SK-N-SH (cell line): Measurements from ENCODE around the gene MKRN1. TPM values are rescaled to one million over a fixed set of nuclear protein-coding genes. Genes with fewer than 3 reads are reported as not detected.
A peak's percentile ranks its signal among the peaks of the same experiment; 100 is the strongest.

Experiments used
- CTCF ChIA-PET: fragments of 300-600, 350-600 bp; formaldehyde crosslinking; extraction: SDS; loops from one replicate; lab custom pipeline; 2021; lab: Yijun Ruan, JAX
- POLR2A ChIA-PET: fragments of 350-600 bp; sonication (Branson Sonifier 250); formaldehyde crosslinking; extraction: SDS; loops from one replicate; lab custom pipeline; 2020; ENCODE audit warnings: antibody characterized with exemption, inconsistent platforms; lab: Yijun Ruan, JAX
- DNase-seq: peaks from one replicate; pipeline ENCODE4 v3.0.0; 2012
- H2AFZ ChIP-seq: fragments of 200-600 bp; sonication (generic); 2 replicates; pipeline ENCODE4 v1.8.1; 2016; ENCODE audit warnings: antibody characterized with exemption, mild to moderate bottlenecking, low read depth
- H3F3A ChIP-seq: fragments of 200-600 bp; sonication (generic); replicated peaks from 2 replicates; pipeline ENCODE3; 2016; ENCODE audit warnings: antibody characterized with exemption, mild to moderate bottlenecking; ENCODE audit not compliant: insufficient read depth
- H3K27ac ChIP-seq, 2 experiments: fragments of 200-500 bp in 1 of 2; fragments of 200-600 bp in 1 of 2; sonication (Bioruptor generic) in 1 of 2; sonication (generic), shearing (Covaris generic) in 1 of 2; 2 replicates each; pipeline versions ENCODE4 v1.5.1 to v1.6.1; 2014 to 2016; ENCODE audit warnings: low read depth in 2 of 2, inconsistent platforms in 1 of 2, low read length in 1 of 2, mild to moderate bottlenecking in 1 of 2, mixed read lengths in 1 of 2
- H3K27me3 ChIP-seq: fragments of 200-600 bp; sonication (generic), shearing (Covaris generic); 2 replicates; pipeline ENCODE4 v1.6.1; 2016; ENCODE audit warnings: mixed run types; ENCODE audit not compliant: insufficient read depth
- H3K36me3 ChIP-seq, 2 experiments: fragments of 200-500 bp in 1 of 2; fragments of 200-600 bp in 1 of 2; sonication (Bioruptor generic) in 1 of 2; sonication (generic) in 1 of 2; replicated peaks in 1 of 2; 2 replicates each; pipeline versions ENCODE3 to v1.5.1; 2014 to 2016; ENCODE audit warnings: low read length in 1 of 2, mild to moderate bottlenecking in 1 of 2; ENCODE audit not compliant: insufficient read depth in 2 of 2, control insufficient read depth in 1 of 2
- H3K4me1 ChIP-seq, 2 experiments: fragments of 200-500 bp in 1 of 2; fragments of 200-600 bp in 1 of 2; sonication (Bioruptor generic) in 1 of 2; sonication (generic), shearing (Covaris generic) in 1 of 2; 2 replicates each; pipeline versions ENCODE4 v1.5.1 to v1.6.1; 2014 to 2016; ENCODE audit warnings: low read depth in 1 of 2, low read length in 1 of 2, mixed run types in 1 of 2; ENCODE audit not compliant: insufficient read depth in 2 of 2, control insufficient read depth in 1 of 2
- H3K4me2 ChIP-seq: fragments of 200-600 bp; sonication (generic), shearing (Covaris generic); 2 replicates; pipeline ENCODE4 v1.6.1; 2017; ENCODE audit warnings: mixed run types
- H3K4me3 ChIP-seq, 2 experiments: fragments of 200-500 bp in 1 of 2; fragments of 200-600 bp in 1 of 2; sonication (Bioruptor generic) in 1 of 2; sonication (generic), shearing (Covaris generic) in 1 of 2; 2 replicates each; pipeline versions ENCODE4 v1.5.1 to v1.8.1; 2014 to 2016; ENCODE audit warnings: low read depth in 2 of 2, inconsistent platforms in 1 of 2, low read length in 1 of 2, mild to moderate bottlenecking in 1 of 2, mixed read lengths in 1 of 2, moderate library complexity in 1 of 2
- H3K79me2 ChIP-seq: fragments of 200-600 bp; sonication (generic); 2 replicates; pipeline ENCODE4 v1.8.1; 2017; ENCODE audit warnings: mild to moderate bottlenecking; ENCODE audit not compliant: insufficient read depth
- H3K9ac ChIP-seq: fragments of 200-600 bp; sonication (generic); 2 replicates; pipeline ENCODE4 v1.6.1; 2017; ENCODE audit warnings: mixed run types
- H3K9me2 ChIP-seq: fragments of 200-600 bp; sonication (generic); 2 replicates; pipeline ENCODE4 v1.6.1; 2017; ENCODE audit warnings: mixed run types
- H3K9me3 ChIP-seq: fragments of 200-600 bp; sonication (generic); 2 replicates; pipeline ENCODE4 v1.6.1; 2017; ENCODE audit warnings: mixed run types, mild to moderate bottlenecking, moderate library complexity
- H4K20me1 ChIP-seq: fragments of 200-600 bp; sonication (generic); 2 replicates; pipeline ENCODE4 v1.6.1; 2017; ENCODE audit warnings: mild to moderate bottlenecking, mixed run types; ENCODE audit not compliant: insufficient read depth
- FOXM1 ChIP-seq: IDR thresholded peaks from 2 replicates; pipeline ENCODE4 v1.4.0; 2012; ENCODE audit warnings: low read depth, mild to moderate bottlenecking
- GATA2 ChIP-seq: sonication (generic); formaldehyde crosslinking; IDR thresholded peaks from 2 replicates; pipeline ENCODE4 v1.5.0; 2020; ENCODE audit warnings: mild to moderate bottlenecking, missing genetic modification reagents
- MXI1 ChIP-seq: IDR thresholded peaks from 2 replicates; pipeline ENCODE4 v1.6.1; 2012; ENCODE audit warnings: mild to moderate bottlenecking, low read depth, low read length, improper control_type of control experiment
- NFIC ChIP-seq: IDR thresholded peaks from 2 replicates; pipeline ENCODE4 v1.4.0; 2012; ENCODE audit warnings: borderline replicate concordance
- NRF1 ChIP-seq: IDR thresholded peaks from 2 replicates; pipeline ENCODE4 v1.6.1; 2012; ENCODE audit warnings: low read depth, mild to moderate bottlenecking, low read length
- RCOR1 ChIP-seq: fragments of 150-350 bp; IDR thresholded peaks from 2 replicates; pipeline ENCODE4 v1.6.1; 2017; ENCODE audit warnings: antibody characterized with exemption, low read length
- RXRA ChIP-seq: IDR thresholded peaks from 2 replicates; pipeline ENCODE4 v1.4.0; 2012; ENCODE audit warnings: low read depth, mild to moderate bottlenecking, borderline replicate concordance
- TAF1 ChIP-seq: IDR thresholded peaks from 2 replicates; pipeline ENCODE4 v1.6.1; 2012; ENCODE audit warnings: low read depth, mild to moderate bottlenecking, low read length, moderate library complexity, borderline replicate concordance
- WGBS: methylation state at CpG from one replicate; pipeline ENCODE4 v1.1.6; 2017; ENCODE audit warnings: low lambda C conversion rate; 5-methylcytosine and 5-hydroxymethylcytosine counted together
- polyA plus RNA-seq, 3 experiments: library from polyadenylated mRNA; depleted of rRNA; stranded (reverse); fragments of >200 nt; gene quantifications; 2 replicates each; pipeline ENCODE4 v1.2.3, GENCODE V29; 2012
- TF ChIP-seq, protein P1 (sequence below): fragments of 200-600 bp; sonication (generic); IDR thresholded peaks from 2 replicates; pipeline ENCODE4 v1.6.1; 2017; ENCODE audit warnings: antibody characterized with exemption, mild to moderate bottlenecking, moderate library complexity
- TF ChIP-seq, protein P2 (sequence below): IDR thresholded peaks from 2 replicates; pipeline ENCODE4; 2012
- TF ChIP-seq, protein P3 (sequence below): fragments of 150-350 bp; IDR thresholded peaks from 2 replicates; pipeline ENCODE4 v1.6.1; 2016; ENCODE audit warnings: mild to moderate bottlenecking, low read depth, low read length

MKRN1 gene
- polyA plus RNA-seq, 1 of the 3 experiments (the other 2 are of a cell fraction): 53.5 TPM

DNA sequence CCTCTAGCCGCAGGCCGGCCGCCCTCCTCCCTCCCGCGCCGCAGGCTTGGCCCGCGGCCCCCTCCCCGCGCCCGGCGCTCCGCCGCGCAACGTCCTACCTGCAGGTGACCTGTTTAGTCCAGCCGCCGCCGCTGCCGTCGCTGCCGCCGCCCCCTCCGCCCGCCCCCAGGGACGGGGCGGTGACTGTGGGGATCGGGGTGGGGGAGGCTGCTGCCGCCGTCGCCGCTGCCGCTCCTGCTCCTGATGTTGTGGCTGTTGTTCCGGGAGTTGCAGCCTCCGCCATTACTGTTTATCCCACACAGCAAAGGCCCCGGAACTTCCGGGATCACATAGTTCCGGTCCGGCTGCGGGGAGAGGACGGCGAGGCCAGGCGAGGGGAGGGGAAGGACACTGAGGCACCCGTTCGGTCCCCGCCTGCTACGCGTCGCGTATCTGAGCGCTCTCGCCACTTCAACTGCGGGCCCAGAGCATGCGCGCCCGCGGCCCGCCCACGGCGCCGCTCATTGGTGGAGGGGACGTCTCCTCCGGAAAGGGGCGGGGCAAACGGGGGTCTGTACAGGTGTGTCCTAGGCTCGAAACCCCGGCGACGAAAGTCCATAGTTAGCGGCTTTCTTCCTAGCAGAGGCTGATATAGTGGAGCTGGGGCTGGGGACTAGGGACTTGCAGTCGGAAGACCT, at the start of gene MKRN1 (continued):
- peak; percentile 95 for TF ChIP-seq NRF1
- TF ChIP-seq TAF1: peak; percentile 96
- TF ChIP-seq, protein P1, sequence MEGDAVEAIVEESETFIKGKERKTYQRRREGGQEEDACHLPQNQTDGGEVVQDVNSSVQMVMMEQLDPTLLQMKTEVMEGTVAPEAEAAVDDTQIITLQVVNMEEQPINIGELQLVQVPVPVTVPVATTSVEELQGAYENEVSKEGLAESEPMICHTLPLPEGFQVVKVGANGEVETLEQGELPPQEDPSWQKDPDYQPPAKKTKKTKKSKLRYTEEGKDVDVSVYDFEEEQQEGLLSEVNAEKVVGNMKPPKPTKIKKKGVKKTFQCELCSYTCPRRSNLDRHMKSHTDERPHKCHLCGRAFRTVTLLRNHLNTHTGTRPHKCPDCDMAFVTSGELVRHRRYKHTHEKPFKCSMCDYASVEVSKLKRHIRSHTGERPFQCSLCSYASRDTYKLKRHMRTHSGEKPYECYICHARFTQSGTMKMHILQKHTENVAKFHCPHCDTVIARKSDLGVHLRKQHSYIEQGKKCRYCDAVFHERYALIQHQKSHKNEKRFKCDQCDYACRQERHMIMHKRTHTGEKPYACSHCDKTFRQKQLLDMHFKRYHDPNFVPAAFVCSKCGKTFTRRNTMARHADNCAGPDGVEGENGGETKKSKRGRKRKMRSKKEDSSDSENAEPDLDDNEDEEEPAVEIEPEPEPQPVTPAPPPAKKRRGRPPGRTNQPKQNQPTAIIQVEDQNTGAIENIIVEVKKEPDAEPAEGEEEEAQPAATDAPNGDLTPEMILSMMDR: no peak
- no peak for TF ChIP-seq RCOR1
- no peak for TF ChIP-seq GATA2 (CRISPR knock-in tag)
- TF ChIP-seq, protein P2, sequence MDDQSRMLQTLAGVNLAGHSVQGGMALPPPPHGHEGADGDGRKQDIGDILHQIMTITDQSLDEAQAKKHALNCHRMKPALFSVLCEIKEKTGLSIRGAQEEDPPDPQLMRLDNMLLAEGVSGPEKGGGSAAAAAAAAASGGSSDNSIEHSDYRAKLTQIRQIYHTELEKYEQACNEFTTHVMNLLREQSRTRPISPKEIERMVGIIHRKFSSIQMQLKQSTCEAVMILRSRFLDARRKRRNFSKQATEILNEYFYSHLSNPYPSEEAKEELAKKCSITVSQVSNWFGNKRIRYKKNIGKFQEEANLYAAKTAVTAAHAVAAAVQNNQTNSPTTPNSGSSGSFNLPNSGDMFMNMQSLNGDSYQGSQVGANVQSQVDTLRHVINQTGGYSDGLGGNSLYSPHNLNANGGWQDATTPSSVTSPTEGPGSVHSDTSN: no peak
- peak; percentile 85 for TF ChIP-seq MXI1
- TF ChIP-seq, protein P3, sequence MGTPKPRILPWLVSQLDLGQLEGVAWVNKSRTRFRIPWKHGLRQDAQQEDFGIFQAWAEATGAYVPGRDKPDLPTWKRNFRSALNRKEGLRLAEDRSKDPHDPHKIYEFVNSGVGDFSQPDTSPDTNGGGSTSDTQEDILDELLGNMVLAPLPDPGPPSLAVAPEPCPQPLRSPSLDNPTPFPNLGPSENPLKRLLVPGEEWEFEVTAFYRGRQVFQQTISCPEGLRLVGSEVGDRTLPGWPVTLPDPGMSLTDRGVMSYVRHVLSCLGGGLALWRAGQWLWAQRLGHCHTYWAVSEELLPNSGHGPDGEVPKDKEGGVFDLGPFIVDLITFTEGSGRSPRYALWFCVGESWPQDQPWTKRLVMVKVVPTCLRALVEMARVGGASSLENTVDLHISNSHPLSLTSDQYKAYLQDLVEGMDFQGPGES: no peak
- TF ChIP-seq FOXM1: no peak

DNA sequence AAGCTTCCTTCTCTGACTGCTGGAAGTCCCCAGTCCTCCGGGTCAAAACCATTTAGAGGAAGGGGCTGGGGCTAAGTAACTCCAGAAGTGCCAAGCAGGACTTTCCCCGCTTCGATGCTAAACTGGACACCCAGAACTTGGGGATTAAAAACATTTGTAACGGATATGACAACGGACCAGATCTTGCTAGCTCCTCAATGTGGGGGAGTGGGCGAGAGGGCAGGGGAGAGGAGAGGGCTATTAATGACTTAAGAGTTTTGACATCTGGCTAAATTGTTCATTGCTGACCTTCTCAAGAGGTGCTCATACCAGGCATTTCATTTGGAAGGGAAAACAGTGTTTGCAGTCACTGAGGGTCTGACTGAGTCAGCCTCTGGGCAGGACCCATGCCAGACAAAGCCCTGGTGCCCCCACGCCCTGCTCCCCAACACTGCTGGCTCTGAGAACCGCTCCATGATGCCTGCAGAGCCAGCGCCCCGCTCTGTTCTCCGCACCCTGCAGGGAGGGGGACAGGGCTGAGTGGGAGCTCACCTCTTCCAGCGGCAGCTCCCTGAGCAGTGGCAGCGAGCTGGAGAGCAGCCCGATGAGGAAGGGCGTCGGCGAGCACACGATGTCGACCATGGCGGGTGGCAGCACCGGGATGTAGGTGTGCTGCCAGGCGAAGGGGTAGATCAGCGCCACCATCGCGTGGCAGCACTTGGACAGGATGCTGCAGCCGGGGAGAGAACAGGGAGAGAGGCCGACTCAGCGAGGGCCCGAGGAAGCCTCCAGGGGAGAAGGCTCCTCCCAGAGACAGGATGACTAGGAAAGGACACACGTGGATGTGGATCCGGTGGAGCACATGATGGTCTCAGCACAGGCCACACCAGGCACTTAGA, 47.7 kb upstream of the MKRN1 start:
- H3F3A ChIP-seq: peaks cover 3% of the 10 kb centered on the region
- DNase-seq: no peak
- POLR2A ChIA-PET: interaction anchor here (0.9 kb wide), 1 partner anchor 9 kb away, joined by 3 read pairs; no protein-coding TSS in a partner anchor
- no peaks in the 10 kb centered on the region for H4K20me1 ChIP-seq
- no peak overlapping the region for H3K27ac ChIP-seq
- H3K27me3 ChIP-seq: no peaks in the 10 kb centered on the region
- no peak overlapping the region for H3K9ac ChIP-seq
- H3K9me2 ChIP-seq: no peaks in the 10 kb centered on the region
- no peak for TF ChIP-seq NFIC
- TF ChIP-seq RXRA: no peak
- TF ChIP-seq GATA2 (CRISPR knock-in tag): no peak
- TF ChIP-seq, protein P2: no peak
- CTCF ChIA-PET: interaction anchor here (0.5 to 3.2 kb wide), 5 partner anchors 10 to 126 kb away, joined by 3 to 32 read pairs (median 10); no protein-coding TSS in a partner anchor
- no peak overlapping the region for H3K4me3 ChIP-seq
- WGBS: 88% methylated on average over 31 of the region's 31 CpGs
- no peak overlapping the region for H2AFZ ChIP-seq
- no peaks in the 10 kb centered on the region for H3K36me3 ChIP-seq
- H3K4me2 ChIP-seq: no peak overlapping the region
- no peaks in the 10 kb centered on the region for H3K9me3 ChIP-seq
- H3K79me2 ChIP-seq: no peaks in the 10 kb centered on the region
- no peaks in the 10 kb centered on the region for H3K4me1 ChIP-seq
